WTC11 (cell line): ENCODE data around the gene CLSTN2. TPM values are rescaled to one million over a fixed set of nuclear protein-coding genes. Genes with fewer than 3 reads are reported as not detected.

Experiments
- ATAC-seq: fragments of 200-7000 bp; cut with Tn5 transposase; 2 replicates; pipeline ENCODE4 v1.10.0; 2021; ENCODE audit warnings: mild to moderate bottlenecking, moderate library complexity
- CTCF ChIA-PET: fragments of 300-600 bp; sonication (Branson Sonifier 250); formaldehyde crosslinking; loops from one replicate; lab custom pipeline; 2021; ENCODE audit warnings: antibody characterized with exemption; lab: Charles Lee
- POLR2A ChIA-PET: fragments of 350-600 bp; sonication (Branson Sonifier 250); formaldehyde crosslinking; loops from one replicate; lab custom pipeline; 2021; ENCODE audit warnings: antibody characterized with exemption; lab: Charles Lee
- DNase-seq: peaks from one replicate; pipeline ENCODE4 v3.0.0; 2021; ENCODE audit warnings: low spot score
- H3K27ac Mint-ChIP-seq: 2 replicates; pipeline ENCODE4 v1.8.0; 2021; ENCODE audit warnings: mixed read lengths
- H3K27me3 Mint-ChIP-seq: 2 replicates; pipeline ENCODE4 v1.8.0; 2021; ENCODE audit warnings: low read depth, mild to moderate bottlenecking, moderate library complexity, mixed read lengths
- H3K36me3 Mint-ChIP-seq: 2 replicates; pipeline ENCODE4 v1.8.0; 2021; ENCODE audit warnings: mixed read lengths
- H3K4me1 Mint-ChIP-seq: 2 replicates; pipeline ENCODE4 v1.8.0; 2022; ENCODE audit warnings: mixed read lengths
- H3K4me3 Mint-ChIP-seq: 2 replicates; pipeline ENCODE4 v1.8.0; 2021; ENCODE audit warnings: mild to moderate bottlenecking, moderate library complexity, mixed read lengths
- H3K9me3 Mint-ChIP-seq: 2 replicates; pipeline ENCODE4 v1.8.0; 2021; ENCODE audit warnings: mixed read lengths
- ATF3 ChIP-seq: sonication (generic); formaldehyde crosslinking; conservative IDR thresholded peaks from 2 replicates; pipeline ENCODE4 v1.8.1; 2022; ENCODE audit warnings: mild to moderate bottlenecking, missing genetic modification reagents
- EMX1 ChIP-seq: fragments of 250-450 bp; sonication (Bioruptor Pico); IDR thresholded peaks from 2 replicates; pipeline ENCODE4 v1.8.0; 2021; ENCODE audit warnings: mild to moderate bottlenecking
- ERG ChIP-seq: fragments of 250-450 bp; sonication (Bioruptor Pico); IDR thresholded peaks from 2 replicates; pipeline ENCODE4 v1.8.0; 2021; ENCODE audit warnings: mild to moderate bottlenecking
- ESRRA ChIP-seq: sonication (generic); formaldehyde crosslinking; IDR thresholded peaks from 2 replicates; pipeline ENCODE4 v1.8.1; 2022; ENCODE audit warnings: mild to moderate bottlenecking, missing genetic modification reagents, borderline replicate concordance
- GTF2I ChIP-seq: fragments of 250-450 bp; sonication (Bioruptor Pico); conservative IDR thresholded peaks from 2 replicates; pipeline ENCODE4 v1.4.0; 2021; ENCODE audit warnings: mild to moderate bottlenecking
- MXD4 ChIP-seq: fragments of 250-450 bp; sonication (Bioruptor Pico); IDR thresholded peaks from 2 replicates; pipeline ENCODE4 v1.8.0; 2021; ENCODE audit warnings: mild to moderate bottlenecking, moderate library complexity, borderline replicate concordance
- NR2C2 ChIP-seq: sonication (generic); formaldehyde crosslinking; IDR thresholded peaks from 2 replicates; pipeline ENCODE4 v1.8.0; 2022; ENCODE audit warnings: mild to moderate bottlenecking, missing genetic modification reagents
- RORB ChIP-seq: fragments of 250-450 bp; sonication (Bioruptor Pico); IDR thresholded peaks from 2 replicates; pipeline ENCODE4 v1.9.0; 2021; ENCODE audit warnings: mild to moderate bottlenecking
- SMAD4 ChIP-seq: sonication (generic); formaldehyde crosslinking; IDR thresholded peaks from 2 replicates; pipeline ENCODE4 v1.8.0; 2022; ENCODE audit warnings: mild to moderate bottlenecking, missing genetic modification reagents
- SOX15 ChIP-seq: fragments of 250-450 bp; sonication (Bioruptor Pico); IDR thresholded peaks from 2 replicates; pipeline ENCODE4 v1.9.0; 2021; ENCODE audit warnings: mild to moderate bottlenecking
- TEAD1 ChIP-seq: sonication (generic); formaldehyde crosslinking; IDR thresholded peaks from 2 replicates; pipeline ENCODE4 v1.8.0; 2022; ENCODE audit warnings: mild to moderate bottlenecking, missing genetic modification reagents
- TEAD4 ChIP-seq: sonication (generic); formaldehyde crosslinking; IDR thresholded peaks from 2 replicates; pipeline ENCODE4 v1.8.0; 2022; ENCODE audit warnings: mild to moderate bottlenecking, missing genetic modification reagents
- TP53 ChIP-seq: sonication (generic); formaldehyde crosslinking; IDR thresholded peaks from 2 replicates; pipeline ENCODE4 v1.8.1; 2023; ENCODE audit warnings: mild to moderate bottlenecking, missing genetic modification reagents
- ZNF232 ChIP-seq: sonication (generic); formaldehyde crosslinking; IDR thresholded peaks from 2 replicates; pipeline ENCODE4 v1.8.0; 2022; ENCODE audit warnings: mild to moderate bottlenecking, missing genetic modification reagents
- ZNF263 ChIP-seq: sonication (generic); formaldehyde crosslinking; IDR thresholded peaks from 2 replicates; pipeline ENCODE4 v1.8.1; 2022; ENCODE audit warnings: low read depth, mild to moderate bottlenecking, moderate library complexity, missing genetic modification reagents
- total RNA-seq: library from RNA; stranded (reverse); gene quantifications from 3 replicates; pipeline ENCODE4 v1.2.3, GENCODE V29; 2021
- TF ChIP-seq, protein P1 (sequence below): sonication (generic); formaldehyde crosslinking; IDR thresholded peaks from 2 replicates; pipeline ENCODE4 v1.8.1; 2023; ENCODE audit warnings: mild to moderate bottlenecking, missing genetic modification reagents
- TF ChIP-seq, protein P2 (sequence below): sonication (generic); formaldehyde crosslinking; conservative IDR thresholded peaks from 2 replicates; pipeline ENCODE4 v1.8.1; 2023; ENCODE audit warnings: mild to moderate bottlenecking, low read depth, missing genetic modification reagents, moderate library complexity
- TF ChIP-seq, protein P3 (sequence below): fragments of 250-450 bp; sonication (Bioruptor Pico); IDR thresholded peaks from 2 replicates; pipeline ENCODE4 v2.1.2; 2022; ENCODE audit warnings: mild to moderate bottlenecking, moderate library complexity

The CLSTN2 gene
- total RNA-seq, 1 experiment from 2014 or later, result 0.35 TPM

GRCh38 chr3:140165781-140166180 is 230.8 kb downstream of the CLSTN2 start:
- ATAC-seq (no peak), DNase-seq (no peak)
- no peak overlapping the region for H3K27ac Mint-ChIP-seq
- peaks cover 14% of the 10 kb centered on the region for H3K9me3 Mint-ChIP-seq
- no peak overlapping the region for H3K4me3 Mint-ChIP-seq
- POLR2A ChIA-PET, result no interaction called here
- no peak for TF ChIP-seq SOX15 (CRISPR knock-in tag)
- TF ChIP-seq, protein P1, sequence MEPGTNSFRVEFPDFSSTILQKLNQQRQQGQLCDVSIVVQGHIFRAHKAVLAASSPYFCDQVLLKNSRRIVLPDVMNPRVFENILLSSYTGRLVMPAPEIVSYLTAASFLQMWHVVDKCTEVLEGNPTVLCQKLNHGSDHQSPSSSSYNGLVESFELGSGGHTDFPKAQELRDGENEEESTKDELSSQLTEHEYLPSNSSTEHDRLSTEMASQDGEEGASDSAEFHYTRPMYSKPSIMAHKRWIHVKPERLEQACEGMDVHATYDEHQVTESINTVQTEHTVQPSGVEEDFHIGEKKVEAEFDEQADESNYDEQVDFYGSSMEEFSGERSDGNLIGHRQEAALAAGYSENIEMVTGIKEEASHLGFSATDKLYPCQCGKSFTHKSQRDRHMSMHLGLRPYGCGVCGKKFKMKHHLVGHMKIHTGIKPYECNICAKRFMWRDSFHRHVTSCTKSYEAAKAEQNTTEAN (CRISPR knock-in tag), result no peak
- no peaks in the 10 kb centered on the region for H3K27me3 Mint-ChIP-seq
- H3K36me3 Mint-ChIP-seq, result peaks cover 2% of the 10 kb centered on the region; the same call in 1 of the 2 replicates
- CTCF ChIA-PET, result no interaction called here
- peaks cover 3% of the 10 kb centered on the region for H3K4me1 Mint-ChIP-seq

GRCh38 chr3:140166861-140167599 is 232.0 kb downstream of the CLSTN2 start:
- no peak overlapping the region for H3K4me3 Mint-ChIP-seq
- ChIA-PET POLR2A (no interaction called here), CTCF (no interaction called here)
- ATAC-seq (no peak), DNase-seq (no peak)
- peaks cover 2% of the 10 kb centered on the region; the same call in 1 of the 2 replicates for H3K36me3 Mint-ChIP-seq
- TF ChIP-seq ZNF232 (CRISPR knock-in tag) (no peak), ESRRA (CRISPR knock-in tag) (no peak), TEAD4 (CRISPR knock-in tag) (no peak), TEAD1 (CRISPR knock-in tag) (no peak), TP53 (no peak), GTF2I (CRISPR knock-in tag) (no peak), ATF3 (CRISPR knock-in tag) (no peak)
- TF ChIP-seq, protein P2, sequence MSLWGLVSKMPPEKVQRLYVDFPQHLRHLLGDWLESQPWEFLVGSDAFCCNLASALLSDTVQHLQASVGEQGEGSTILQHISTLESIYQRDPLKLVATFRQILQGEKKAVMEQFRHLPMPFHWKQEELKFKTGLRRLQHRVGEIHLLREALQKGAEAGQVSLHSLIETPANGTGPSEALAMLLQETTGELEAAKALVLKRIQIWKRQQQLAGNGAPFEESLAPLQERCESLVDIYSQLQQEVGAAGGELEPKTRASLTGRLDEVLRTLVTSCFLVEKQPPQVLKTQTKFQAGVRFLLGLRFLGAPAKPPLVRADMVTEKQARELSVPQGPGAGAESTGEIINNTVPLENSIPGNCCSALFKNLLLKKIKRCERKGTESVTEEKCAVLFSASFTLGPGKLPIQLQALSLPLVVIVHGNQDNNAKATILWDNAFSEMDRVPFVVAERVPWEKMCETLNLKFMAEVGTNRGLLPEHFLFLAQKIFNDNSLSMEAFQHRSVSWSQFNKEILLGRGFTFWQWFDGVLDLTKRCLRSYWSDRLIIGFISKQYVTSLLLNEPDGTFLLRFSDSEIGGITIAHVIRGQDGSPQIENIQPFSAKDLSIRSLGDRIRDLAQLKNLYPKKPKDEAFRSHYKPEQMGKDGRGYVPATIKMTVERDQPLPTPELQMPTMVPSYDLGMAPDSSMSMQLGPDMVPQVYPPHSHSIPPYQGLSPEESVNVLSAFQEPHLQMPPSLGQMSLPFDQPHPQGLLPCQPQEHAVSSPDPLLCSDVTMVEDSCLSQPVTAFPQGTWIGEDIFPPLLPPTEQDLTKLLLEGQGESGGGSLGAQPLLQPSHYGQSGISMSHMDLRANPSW (CRISPR knock-in tag), result no peak
- TF ChIP-seq, protein P1 (CRISPR knock-in tag), result no peak
- H3K27ac Mint-ChIP-seq, result no peak overlapping the region
- no peaks in the 10 kb centered on the region for H3K27me3 Mint-ChIP-seq
- H3K4me1 Mint-ChIP-seq, result peaks cover 3% of the 10 kb centered on the region
- H3K9me3 Mint-ChIP-seq, result peaks cover 14% of the 10 kb centered on the region

- Mint-ChIP-seq H3K27me3 (no peaks in the 10 kb centered on the region), H3K9me3 (peaks cover 14% of the 10 kb centered on the region), H3K4me1 (peaks cover 3% of the 10 kb centered on the region), H3K27ac (no peak overlapping the region), H3K36me3 (peaks cover 2% of the 10 kb centered on the region; the same call in 1 of the 2 replicates)
- no peak for DNase-seq
- POLR2A ChIA-PET, result no interaction called here
- no peak for ATAC-seq
- TF ChIP-seq NR2C2 (no peak), ZNF263 (no peak), EMX1 (CRISPR knock-in tag) (no peak), ERG (no peak), MXD4 (CRISPR knock-in tag) (no peak), SMAD4 (no peak), RORB (CRISPR knock-in tag) (no peak)
- TF ChIP-seq, protein P2 (CRISPR knock-in tag), result no peak
- TF ChIP-seq, protein P3, sequence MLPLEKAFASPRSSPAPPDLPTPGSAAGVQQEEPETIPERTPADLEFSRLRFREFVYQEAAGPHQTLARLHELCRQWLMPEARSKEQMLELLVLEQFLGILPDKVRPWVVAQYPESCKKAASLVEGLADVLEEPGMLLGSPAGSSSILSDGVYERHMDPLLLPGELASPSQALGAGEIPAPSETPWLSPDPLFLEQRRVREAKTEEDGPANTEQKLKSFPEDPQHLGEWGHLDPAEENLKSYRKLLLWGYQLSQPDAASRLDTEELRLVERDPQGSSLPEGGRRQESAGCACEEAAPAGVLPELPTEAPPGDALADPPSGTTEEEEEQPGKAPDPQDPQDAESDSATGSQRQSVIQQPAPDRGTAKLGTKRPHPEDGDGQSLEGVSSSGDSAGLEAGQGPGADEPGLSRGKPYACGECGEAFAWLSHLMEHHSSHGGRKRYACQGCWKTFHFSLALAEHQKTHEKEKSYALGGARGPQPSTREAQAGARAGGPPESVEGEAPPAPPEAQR (CRISPR knock-in tag), result no peak
- TF ChIP-seq, all 79 proteins: peak for 0
- CTCF ChIA-PET, result no interaction called here
- H3K4me3 Mint-ChIP-seq, result no peak overlapping the region
These were observed 232.8 kb downstream of the CLSTN2 start for GRCh38 chr3:140167600-140168281.
